ENCODE measurements around the gene CTDP1.

CTDP1 gene

GRCh38 chr18:79733135-79733701, 53.6 kb downstream of the CTDP1 start:
- Histone ChIP-seq H3K9ac (ENCODE audit: low read length) (no peak overlapping the region), H3K27me3 (replicated peaks; ENCODE audit: insufficient read depth, low read length) (no peaks in the 10 kb centered on the region), H2AFZ (ENCODE audit: low read length) (no peak overlapping the region), H4K20me1 (ENCODE audit: insufficient read depth, low read length) (no peaks in the 10 kb centered on the region), H3K36me3 (replicated peaks; ENCODE audit: insufficient read depth, low read length) (peaks cover 36% of the 10 kb centered on the region), H3K4me3 (ENCODE audit: low read length) (no peak overlapping the region), H3K79me2 (ENCODE audit: low read length) (no peaks in the 10 kb centered on the region), H3F3A (ENCODE audit: insufficient read depth, low read length) (no peaks in the 10 kb centered on the region), H3K4me1 (ENCODE audit: low read length) (no peaks in the 10 kb centered on the region), H3K4me2 (ENCODE audit: low read depth, low read length) (no peak overlapping the region), H3K9me2 (replicated peaks; ENCODE audit: insufficient read depth, low read length) (no peaks in the 10 kb centered on the region), H3K27ac (ENCODE audit: low read length) (no peak overlapping the region), H3K9me3 (replicated peaks; ENCODE audit: insufficient read depth, low read length) (no peaks in the 10 kb centered on the region)
- no peak for DNase-seq
- TF ChIP-seq EZH2phosphoT487 (IDR thresholded peaks at IDR 0.05; ENCODE audit: low read length): no peak
- TF ChIP-seq EZH2 (optimal IDR thresholded peaks at IDR 0.05; ENCODE audit: low read depth, low read length): no peak
- no peak for TF ChIP-seq CTCF (IDR thresholded peaks at IDR 0.05; ENCODE audit: low read length)

GRCh38 chr18:79733986-79734770, 54.6 kb downstream of the CTDP1 start:
- Histone ChIP-seq H3K27me3 (replicated peaks; ENCODE audit: insufficient read depth, low read length) (no peaks in the 10 kb centered on the region), H3K4me2 (ENCODE audit: low read depth, low read length) (no peak overlapping the region), H3K9me3 (replicated peaks; ENCODE audit: insufficient read depth, low read length) (no peaks in the 10 kb centered on the region), H2AFZ (ENCODE audit: low read length) (no peak overlapping the region), H3K9me2 (replicated peaks; ENCODE audit: insufficient read depth, low read length) (no peaks in the 10 kb centered on the region), H3F3A (ENCODE audit: insufficient read depth, low read length) (no peaks in the 10 kb centered on the region), H4K20me1 (ENCODE audit: insufficient read depth, low read length) (no peaks in the 10 kb centered on the region), H3K79me2 (ENCODE audit: low read length) (no peaks in the 10 kb centered on the region), H3K4me3 (ENCODE audit: low read length) (no peak overlapping the region), H3K4me1 (ENCODE audit: low read length) (no peaks in the 10 kb centered on the region), H3K27ac (ENCODE audit: low read length) (no peak overlapping the region), H3K36me3 (replicated peaks; ENCODE audit: insufficient read depth, low read length) (peaks cover 30% of the 10 kb centered on the region), H3K9ac (ENCODE audit: low read length) (no peak overlapping the region)
- TF ChIP-seq EZH2 (optimal IDR thresholded peaks at IDR 0.05; ENCODE audit: low read depth, low read length) (no peak), EZH2phosphoT487 (IDR thresholded peaks at IDR 0.05; ENCODE audit: low read length) (no peak), CTCF (IDR thresholded peaks at IDR 0.05; ENCODE audit: low read length) (no peak)
- DNase-seq: no peak

GRCh38 chr18:79735071-79735980, 55.7 kb downstream of the CTDP1 start:
- Histone ChIP-seq H3F3A (ENCODE audit: insufficient read depth, low read length) (no peaks in the 10 kb centered on the region), H3K79me2 (ENCODE audit: low read length) (no peaks in the 10 kb centered on the region), H3K27ac (ENCODE audit: low read length) (no peak overlapping the region), H3K4me1 (ENCODE audit: low read length) (no peaks in the 10 kb centered on the region), H2AFZ (ENCODE audit: low read length) (no peak overlapping the region), H3K9me3 (replicated peaks; ENCODE audit: insufficient read depth, low read length) (no peaks in the 10 kb centered on the region), H3K9me2 (replicated peaks; ENCODE audit: insufficient read depth, low read length) (no peaks in the 10 kb centered on the region), H3K36me3 (replicated peaks; ENCODE audit: insufficient read depth, low read length) (peaks cover 20% of the 10 kb centered on the region), H3K9ac (ENCODE audit: low read length) (no peak overlapping the region), H3K4me2 (ENCODE audit: low read depth, low read length) (no peak overlapping the region), H3K27me3 (replicated peaks; ENCODE audit: insufficient read depth, low read length) (no peaks in the 10 kb centered on the region), H4K20me1 (ENCODE audit: insufficient read depth, low read length) (no peaks in the 10 kb centered on the region), H3K4me3 (ENCODE audit: low read length) (no peak overlapping the region)
- no peak for TF ChIP-seq EZH2 (optimal IDR thresholded peaks at IDR 0.05; ENCODE audit: low read depth, low read length)
- no peak for DNase-seq

Measured in MM.1S (cell line).